ENCODE data around the gene ALOX5AP. TPM values are rescaled to one million over a fixed set of nuclear protein-coding genes. Genes with fewer than 3 reads are reported as not detected.

Gene ALOX5AP
- total RNA-seq, 6 donors from 2014 or later = 36.7 to 298 (median 151) TPM

GRCh38 chr13:30807392-30807791 is 72.0 kb downstream of the ALOX5AP start:
- DNase-seq (no peak), ATAC-seq (ENCODE audit: low FRiP score in 2 of 2) (no peak)
- H3K27me3 ChIP-seq = no peaks in the 10 kb centered on the region
- no peak overlapping the region for H3K27ac ChIP-seq
- TF ChIP-seq, protein P1, sequence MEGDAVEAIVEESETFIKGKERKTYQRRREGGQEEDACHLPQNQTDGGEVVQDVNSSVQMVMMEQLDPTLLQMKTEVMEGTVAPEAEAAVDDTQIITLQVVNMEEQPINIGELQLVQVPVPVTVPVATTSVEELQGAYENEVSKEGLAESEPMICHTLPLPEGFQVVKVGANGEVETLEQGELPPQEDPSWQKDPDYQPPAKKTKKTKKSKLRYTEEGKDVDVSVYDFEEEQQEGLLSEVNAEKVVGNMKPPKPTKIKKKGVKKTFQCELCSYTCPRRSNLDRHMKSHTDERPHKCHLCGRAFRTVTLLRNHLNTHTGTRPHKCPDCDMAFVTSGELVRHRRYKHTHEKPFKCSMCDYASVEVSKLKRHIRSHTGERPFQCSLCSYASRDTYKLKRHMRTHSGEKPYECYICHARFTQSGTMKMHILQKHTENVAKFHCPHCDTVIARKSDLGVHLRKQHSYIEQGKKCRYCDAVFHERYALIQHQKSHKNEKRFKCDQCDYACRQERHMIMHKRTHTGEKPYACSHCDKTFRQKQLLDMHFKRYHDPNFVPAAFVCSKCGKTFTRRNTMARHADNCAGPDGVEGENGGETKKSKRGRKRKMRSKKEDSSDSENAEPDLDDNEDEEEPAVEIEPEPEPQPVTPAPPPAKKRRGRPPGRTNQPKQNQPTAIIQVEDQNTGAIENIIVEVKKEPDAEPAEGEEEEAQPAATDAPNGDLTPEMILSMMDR (IDR thresholded peaks at IDR 0.05) = no peak
- TF ChIP-seq POLR2AphosphoS5 (IDR thresholded peaks at IDR 0.05) (no peak), POLR2A (IDR thresholded peaks at IDR 0.05) (no peak), EP300 (IDR thresholded peaks at IDR 0.05) (no peak)
- 90 to 96% methylated on average over 4 of the region's 4 CpGs for WGBS, 2 donors
- no peaks in the 10 kb centered on the region for H3K36me3 ChIP-seq
- peaks cover 7 to 20% (median 11%) of the 10 kb centered on the region in 4 donors for H3K4me1 ChIP-seq
- H3K4me3 ChIP-seq = no peak overlapping the region
- no peaks in the 10 kb centered on the region for H3K9me3 ChIP-seq

GRCh38 chr13:30808600-30808999 is 73.3 kb downstream of the ALOX5AP start:
- ATAC-seq (ENCODE audit: low FRiP score in 2 of 2) = no peak
- WGBS, 2 donors = 71 to 79% methylated on average over 2 of the region's 2 CpGs
- TF ChIP-seq POLR2A (IDR thresholded peaks at IDR 0.05) (no peak), EP300 (IDR thresholded peaks at IDR 0.05) (no peak), POLR2AphosphoS5 (IDR thresholded peaks at IDR 0.05) (no peak)
- TF ChIP-seq, protein P1 (IDR thresholded peaks at IDR 0.05) = no peak

DNA sequence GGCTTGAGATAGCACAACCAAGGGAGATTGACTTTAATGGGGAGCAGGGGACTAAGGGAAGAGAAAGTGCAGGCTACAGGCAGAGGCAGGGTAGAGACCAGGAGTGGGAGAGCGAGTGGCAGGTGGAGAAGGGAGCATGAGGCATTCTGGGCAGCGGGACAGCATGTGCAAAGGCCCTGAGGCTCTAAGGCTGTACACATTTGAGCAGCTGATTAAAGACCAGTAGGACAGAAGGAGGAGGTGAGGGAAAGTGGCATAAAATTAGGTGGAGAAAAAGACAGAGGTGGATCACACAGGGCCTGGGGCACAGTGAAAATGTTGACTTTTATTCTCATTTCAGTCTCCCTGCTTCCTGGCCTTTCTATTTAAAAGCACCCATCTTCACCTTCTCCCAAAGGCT is 74.4 kb downstream of the ALOX5AP start:
- Histone ChIP-seq H3K27ac (no peak overlapping the region), H3K4me1 (peaks cover 0 to 11% (median 4%) of the 10 kb centered on the region in 4 donors), H3K36me3 (no peaks in the 10 kb centered on the region), H3K27me3 (no peaks in the 10 kb centered on the region), H3K4me3 (no peak overlapping the region), H3K9me3 (no peaks in the 10 kb centered on the region)
- WGBS, 2 donors = 89 to 100% methylated on average over 2 of the region's 2 CpGs
- ATAC-seq (ENCODE audit: low FRiP score in 2 of 2) (no peak), DNase-seq (no peak)
- TF ChIP-seq POLR2A (IDR thresholded peaks at IDR 0.05) (no peak), EP300 (IDR thresholded peaks at IDR 0.05) (no peak), POLR2AphosphoS5 (IDR thresholded peaks at IDR 0.05) (no peak)
- TF ChIP-seq, protein P1 (IDR thresholded peaks at IDR 0.05) = no peak

More at GRCh38 chr13:30808600-30808999, 73.3 kb downstream of the ALOX5AP start:
- no peaks in the 10 kb centered on the region for H3K9me3 ChIP-seq
- peaks cover 1 to 11% (median 4%) of the 10 kb centered on the region in 4 donors for H3K4me1 ChIP-seq
- no peaks in the 10 kb centered on the region for H3K36me3 ChIP-seq
- no peak overlapping the region for H3K27ac ChIP-seq
- DNase-seq = no peak
- no peaks in the 10 kb centered on the region for H3K27me3 ChIP-seq
- no peak overlapping the region for H3K4me3 ChIP-seq

DNA sequence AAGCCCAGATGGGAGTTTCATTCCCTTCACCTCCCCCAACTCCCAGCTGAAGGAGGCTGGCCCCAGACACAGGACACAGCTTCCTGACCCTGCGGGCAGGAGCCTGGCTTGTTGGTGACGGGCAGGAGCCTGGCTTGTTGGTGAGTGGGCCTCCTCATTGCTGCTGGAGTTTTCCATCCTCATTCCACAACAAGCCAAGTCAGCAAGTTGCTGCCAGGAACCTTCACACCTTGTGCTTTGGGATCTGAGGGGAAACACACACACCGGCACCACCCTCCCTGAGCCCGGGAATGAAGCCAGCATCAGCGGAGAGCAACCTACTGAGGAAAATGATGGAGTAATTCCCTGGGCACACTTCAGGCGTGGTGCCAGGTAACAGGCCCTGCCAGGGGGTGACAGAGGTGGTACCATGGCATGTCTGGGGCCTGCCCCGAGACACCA is 74.9 kb downstream of the ALOX5AP start:
- Histone ChIP-seq H3K36me3 (no peaks in the 10 kb centered on the region), H3K4me3 (no peak overlapping the region), H3K4me1 (peaks cover 0 to 11% (median 4%) of the 10 kb centered on the region in 4 donors), H3K9me3 (no peaks in the 10 kb centered on the region), H3K27ac (no peak overlapping the region), H3K27me3 (no peaks in the 10 kb centered on the region)
- no peak for DNase-seq
- TF ChIP-seq POLR2A (IDR thresholded peaks at IDR 0.05) (no peak), EP300 (IDR thresholded peaks at IDR 0.05) (no peak), POLR2AphosphoS5 (IDR thresholded peaks at IDR 0.05) (no peak)
- TF ChIP-seq, protein P1 (IDR thresholded peaks at IDR 0.05) = no peak
- WGBS, 2 donors = 89 to 90% methylated on average over 2 to 7 of the region's 7 CpGs
- ATAC-seq (ENCODE audit: low FRiP score in 2 of 2) = peak in 1 of 2 donors; percentile 11

- no peak for TF ChIP-seq POLR2A (IDR thresholded peaks at IDR 0.05)
- TF ChIP-seq, protein P1 (IDR thresholded peaks at IDR 0.05) = no peak
- TF ChIP-seq POLR2AphosphoS5 (IDR thresholded peaks at IDR 0.05) = no peak
- no peak for TF ChIP-seq EP300 (IDR thresholded peaks at IDR 0.05)
- peaks cover 0 to 11% (median 4%) of the 10 kb centered on the region in 4 donors for H3K4me1 ChIP-seq
- no peak overlapping the region for H3K4me3 ChIP-seq
- 89 to 95% methylated on average over 10 to 11 of the region's 11 CpGs for WGBS, 2 donors
- no peaks in the 10 kb centered on the region for H3K27me3 ChIP-seq
- H3K9me3 ChIP-seq = no peaks in the 10 kb centered on the region
- H3K27ac ChIP-seq = no peak overlapping the region
- no peak for ATAC-seq (ENCODE audit: low FRiP score in 2 of 2)
- H3K36me3 ChIP-seq = no peaks in the 10 kb centered on the region
- no peak for DNase-seq
Measured at GRCh38 chr13:30810801-30811200, 75.5 kb downstream of the ALOX5AP start.

Data from upper lobe of left lung (tissue), 6 donors.